Measurements from ENCODE around the gene THG1L. TPM values are rescaled to one million over a fixed set of nuclear protein-coding genes. Genes with fewer than 3 reads are reported as not detected.

The THG1L gene
- total and polyA plus RNA-seq, 8 donors: 8.8 to 30.8 (median 28.2) TPM

- ATAC-seq: no peak
- Histone ChIP-seq H3K36me3 (peaks cover 0 to 6% of the 10 kb centered on the region in 2 donors), H3K9me3 (no peaks in the 10 kb centered on the region), H3K4me1 (peaks cover 0 to 21% of the 10 kb centered on the region in 2 donors), H3K27ac (peak overlapping the region in 1 of 2 donors; percentile 48), H3K4me3 (peak overlapping the region; percentile 62 to 71), H3K27me3 (no peaks in the 10 kb centered on the region)
- DNase-seq: peak in 3 of 4 donors; percentile 12 to 90 (median 47)
- TF ChIP-seq CTCF (IDR thresholded peaks at IDR 0.05): peak in 1 of 2 donors; percentile 7
- intact Hi-C loops (cut with DNase I): no loop called here
These were observed 13.1 kb downstream of the THG1L start for GRCh38 chr5:157744051-157745011.

- H3K27me3 ChIP-seq: no peaks in the 10 kb centered on the region
- no peak for ATAC-seq
- no peak overlapping the region for H3K4me3 ChIP-seq
- no peaks in the 10 kb centered on the region for H3K36me3 ChIP-seq
- intact Hi-C loops (cut with DNase I): no loop called here
- no peak for TF ChIP-seq CTCF (IDR thresholded peaks at IDR 0.05)
- no peak for DNase-seq
- no peaks in the 10 kb centered on the region for H3K9me3 ChIP-seq
- no peak overlapping the region for H3K27ac ChIP-seq
- H3K4me1 ChIP-seq: peaks cover 0 to 21% of the 10 kb centered on the region in 2 donors
These were observed 13.8 kb downstream of the THG1L start for GRCh38 chr5:157745041-157745456.

- no peak for DNase-seq
These were observed 16.0 kb downstream of the THG1L start for GRCh38 chr5:157747173-157747740.

GRCh38 chr5:157747766-157748700 is 16.8 kb downstream of the THG1L start:
- intact Hi-C loops (cut with DNase I): no loop called here
- Histone ChIP-seq H3K4me1 (peaks cover 0 to 19% of the 10 kb centered on the region in 2 donors), H3K27ac (no peak overlapping the region), H3K9me3 (no peaks in the 10 kb centered on the region), H3K4me3 (no peak overlapping the region), H3K36me3 (peaks cover 0 to 15% of the 10 kb centered on the region in 2 donors), H3K27me3 (no peaks in the 10 kb centered on the region)
- no peak for TF ChIP-seq CTCF (IDR thresholded peaks at IDR 0.05)
- ATAC-seq: no peak
- DNase-seq: no peak

More at GRCh38 chr5:157747173-157747740, 16.0 kb downstream of the THG1L start:
- no peak for TF ChIP-seq CTCF (IDR thresholded peaks at IDR 0.05)
- no peak for ATAC-seq
- no peak overlapping the region for H3K27ac ChIP-seq
- peaks cover 0 to 21% of the 10 kb centered on the region in 2 donors for H3K4me1 ChIP-seq
- no peaks in the 10 kb centered on the region for H3K9me3 ChIP-seq
- no peaks in the 10 kb centered on the region for H3K27me3 ChIP-seq
- no peak overlapping the region for H3K4me3 ChIP-seq
- intact Hi-C loops (cut with DNase I): no loop called here
- H3K36me3 ChIP-seq: peaks cover 0 to 7% of the 10 kb centered on the region in 2 donors
